HepG2 (cell line): ENCODE results near the gene BCL7A. TPM values are rescaled to one million over a fixed set of nuclear protein-coding genes. Genes with fewer than 3 reads are reported as not detected.

Source experiments
- ATAC-seq: fragments of 200-7000 bp; cut with Tn5 transposase; 3 replicates; pipeline ENCODE4 v1.9.1; 2020; ENCODE audit warnings: mild to moderate bottlenecking, moderate library complexity
- BruUV-seq: library from RNA; stranded (reverse); fragments of 400-500 nt; replicated peaks from 2 replicates; lab custom pipeline; 2021; lab: Mats Ljungman, UMichigan
- CTCF ChIA-PET: fragments of 300-600 bp; formaldehyde crosslinking; extraction: SDS; loops from one replicate; lab custom pipeline; 2021; ENCODE audit warnings: low total read pairs, inconsistent platforms, low intra/inter-chr PET ratio; lab: Yijun Ruan, JAX
- POLR2A ChIA-PET: fragments of 350-600 bp; sonication (Branson Sonifier 250); formaldehyde crosslinking; loops from one replicate; lab custom pipeline; 2020; ENCODE audit warnings: antibody characterized with exemption, inconsistent platforms; lab: Yijun Ruan, JAX
- DNase-seq: peaks from one replicate; pipeline ENCODE4 v3.0.0-alpha.2; 2015; ENCODE audit warnings: low spot score
- FAIRE-seq: peaks from 3 replicates; lab custom pipeline; 2011; peaks lifted over from hg19 to GRCh38; lab: Jason Lieb, UNC
- H2AFZ ChIP-seq: one replicate; pipeline ENCODE4 v1.6.1; 2011; ENCODE audit warnings: low read length, inconsistent platforms
- H3K27ac ChIP-seq: fragments of 300-600 bp; 3 replicates; pipeline ENCODE4 v1.8.0; 2011; ENCODE audit warnings: mixed run types, mild to moderate bottlenecking, mixed read lengths, low read length, inconsistent platforms; ENCODE audit not compliant: insufficient read depth; ENCODE audit errors: extremely low read length
- H3K27me3 ChIP-seq, 2 experiments: fragments of 200-600 bp in 1 of 2; 2 replicates in 1 of 2; 3 replicates in 1 of 2; pipeline versions ENCODE4 v1.6.0 to v1.8.0; 2011; ENCODE audit warnings: low read length in 2 of 2, mild to moderate bottlenecking in 2 of 2, moderate library complexity in 2 of 2, inconsistent platforms in 1 of 2; ENCODE audit not compliant: insufficient read depth in 2 of 2, control insufficient read depth in 1 of 2
- H3K36me3 ChIP-seq, 2 experiments: fragments of 200-600 bp in 1 of 2; replicated peaks in 1 of 2; 2 replicates in 1 of 2; 3 replicates in 1 of 2; pipeline versions ENCODE4 v1.5.1 to v1.8.0; 2011; ENCODE audit warnings: low read length in 2 of 2, inconsistent platforms in 1 of 2; ENCODE audit not compliant: insufficient read depth in 2 of 2, control insufficient read depth in 1 of 2
- H3K4me1 ChIP-seq: 2 replicates; pipeline ENCODE4 v1.5.1; 2012; ENCODE audit warnings: low read length, inconsistent platforms; ENCODE audit not compliant: insufficient read depth
- H3K4me2 ChIP-seq: 2 replicates; pipeline ENCODE4 v1.6.0; 2011; ENCODE audit warnings: low read depth, low read length, inconsistent platforms
- H3K4me3 ChIP-seq, 3 experiments: fragments of 200-600 bp in 1 of 3; sonication (generic), shearing (Covaris generic) in 1 of 3; replicated peaks in 1 of 3; 2 replicates each; pipeline ENCODE4 v1.5.1; 2011 to 2016; ENCODE audit warnings: low read length in 3 of 3, inconsistent platforms in 2 of 3, low read depth in 2 of 3, mild to moderate bottlenecking in 2 of 3, control low read depth in 1 of 3, mixed read lengths in 1 of 3; ENCODE audit not compliant: insufficient read depth in 1 of 3
- H3K79me2 ChIP-seq: one replicate; pipeline ENCODE4 v1.6.1; 2011; ENCODE audit warnings: low read length, inconsistent platforms; ENCODE audit not compliant: insufficient read depth
- H3K9ac ChIP-seq: 2 replicates; pipeline ENCODE4 v1.6.0; 2011; ENCODE audit warnings: mild to moderate bottlenecking, low read depth, low read length, inconsistent platforms; ENCODE audit not compliant: insufficient read depth
- H3K9me3 ChIP-seq: 2 replicates; pipeline ENCODE4 v1.5.1; 2012; ENCODE audit warnings: mild to moderate bottlenecking, low read length
- H4K20me1 ChIP-seq: 2 replicates; pipeline ENCODE4 v1.6.0; 2011; ENCODE audit warnings: inconsistent platforms, mild to moderate bottlenecking, low read length, moderate library complexity; ENCODE audit not compliant: insufficient read depth
- AFF4 ChIP-seq: sonication (generic); formaldehyde crosslinking; IDR thresholded peaks from 2 replicates; pipeline ENCODE4 v1.4.0; 2020; ENCODE audit warnings: missing genetic modification reagents
- ATM ChIP-seq: fragments of 450-650 bp; IDR thresholded peaks from 2 replicates; pipeline ENCODE4 v1.7.1; 2017; ENCODE audit warnings: mild to moderate bottlenecking, borderline replicate concordance
- ETV5 ChIP-seq: IDR thresholded peaks from 2 replicates; pipeline ENCODE4 v1.6.1; 2018; ENCODE audit warnings: missing biosample characterization, missing genetic modification reagents, inconsistent platforms, borderline replicate concordance
- FOXK1 ChIP-seq: sonication (generic); formaldehyde crosslinking; IDR thresholded peaks from 2 replicates; pipeline ENCODE4 v1.4.0; 2020; ENCODE audit warnings: low read depth, missing genetic modification reagents, borderline replicate concordance
- RBAK ChIP-seq: sonication (generic); formaldehyde crosslinking; IDR thresholded peaks from 2 replicates; pipeline ENCODE4 v1.5.1; 2020; ENCODE audit warnings: mild to moderate bottlenecking, missing genetic modification reagents
- SNAI1 ChIP-seq: sonication (generic); formaldehyde crosslinking; IDR thresholded peaks from 2 replicates; pipeline ENCODE4 v1.5.0; 2020; ENCODE audit warnings: mild to moderate bottlenecking, missing genetic modification reagents, borderline replicate concordance
- TRIM22 ChIP-seq: fragments of 450-650 bp; IDR thresholded peaks from 2 replicates; pipeline ENCODE4 v1.6.1; 2017
- ZHX2 ChIP-seq, 2 experiments: sonication (generic) in 1 of 2; formaldehyde crosslinking in 1 of 2; IDR thresholded peaks; 2 replicates each; pipeline versions ENCODE4 v1.6.1 to v1.9.0; 2014 to 2022; ENCODE audit warnings: antibody characterized with exemption in 1 of 2, borderline replicate concordance in 1 of 2, inconsistent platforms in 1 of 2, low read depth in 1 of 2, missing genetic modification reagents in 1 of 2
- ZNF232 ChIP-seq: sonication (generic); formaldehyde crosslinking; IDR thresholded peaks from 2 replicates; pipeline ENCODE4 v1.4.0; 2020; ENCODE audit warnings: missing genetic modification reagents, borderline replicate concordance
- ZNF768 ChIP-seq: sonication (generic); formaldehyde crosslinking; IDR thresholded peaks from 2 replicates; pipeline ENCODE4 v1.4.0; 2020; ENCODE audit warnings: missing genetic modification reagents
- WGBS: methylation state at CpG from one replicate; pipeline ENCODE4 v1.1.6; 2017; ENCODE audit warnings: low lambda C conversion rate; 5-methylcytosine and 5-hydroxymethylcytosine counted together
- in situ Hi-C: cut with HindIII; loops from 2 replicates; pipeline ENCODE4 v1.10.0; 2017; ENCODE audit warnings: low pct_unique_long_range_greater_than_20kb; ENCODE audit not compliant: extremely low pct_ligation_motif_present
- intact Hi-C: fragments of 100-400 bp; cut with micrococcal nuclease; formaldehyde crosslinking; loops from one replicate; pipeline ENCODE4 v1.10.0; 2022; ENCODE audit not compliant: unreplicated experiment
- polyA plus RNA-seq, 8 experiments: library from polyadenylated mRNA; depleted of rRNA in 3 of 8; stranded (reverse) in 7 of 8; unstranded in 1 of 8; fragments of >200 nt; fragmentation: Illumina TruSeq in 4 of 8; extraction: Trizol in 4 of 8; gene quantifications; 2 replicates each; pipeline versions ENCODE4 v1.2.1 to v1.2.3, GENCODE V29; 2011 to 2016; ENCODE audit warnings: low read depth in 4 of 8, missing spikeins in 1 of 8, mixed read lengths in 1 of 8; ENCODE audit not compliant: insufficient read depth in 1 of 8
- total RNA-seq, 5 experiments: library from RNA; depleted of rRNA; stranded (reverse); fragments of >200 nt; fragmentation: Illumina TruSeq; extraction: Trizol; gene quantifications; 2 replicates each; pipeline ENCODE4 v1.2.3, GENCODE V29; 2016; ENCODE audit warnings: low read depth in 1 of 5

The BCL7A gene
- total and polyA plus RNA-seq, 2 of the 13 experiments (the other 11 are each of a cell fraction or from before 2014, with no cell fraction given): 4.1 to 6.2 TPM

GRCh38 chr12:122003651-122004611, 17.8 kb upstream of the BCL7A start (continued):
- TF ChIP-seq TRIM22 (no peak), AFF4 (no peak), ATM (no peak), ZNF768 (no peak)

DNA sequence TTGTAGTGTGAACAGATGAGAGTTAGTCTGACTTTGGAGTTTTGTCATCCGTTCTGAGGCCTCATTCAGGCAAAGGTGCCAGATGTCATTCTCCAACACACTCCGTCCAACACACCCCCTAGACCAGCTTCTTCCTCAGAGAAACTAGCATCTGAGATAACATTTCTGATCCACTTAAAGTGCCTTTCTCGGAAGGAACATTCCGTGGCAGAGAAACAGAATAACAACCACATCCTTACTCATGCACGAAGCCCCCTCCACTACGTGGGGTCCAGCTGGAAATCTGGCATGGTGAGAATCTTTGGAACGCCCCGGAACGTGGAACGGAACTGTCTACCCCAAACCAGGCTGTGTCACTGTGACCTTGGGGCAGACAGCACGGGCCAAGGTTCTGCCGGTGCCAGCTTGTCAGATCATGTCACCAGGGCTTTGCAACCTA, 17.0 kb upstream of the BCL7A start:
- BruUV-seq: no TSS peak
- Histone ChIP-seq H3K36me3 (no peaks in the 10 kb centered on the region), H3K9me3 (no peaks in the 10 kb centered on the region), H3K4me3 (no peak overlapping the region), H3K4me2 (no peak overlapping the region), H4K20me1 (no peaks in the 10 kb centered on the region), H3K27ac (no peak overlapping the region), H3K4me1 (no peaks in the 10 kb centered on the region), H3K9ac (no peak overlapping the region), H3K27me3 (peaks cover 0 to 39% of the 10 kb centered on the region in 2 experiments; a peak in 3 of 5 replicates), H3K79me2 (no peaks in the 10 kb centered on the region), H2AFZ (no peak overlapping the region)
- ChIA-PET POLR2A (interaction anchor here (1.2 kb wide), 1 partner anchor 16 kb away, joined by 4 read pairs; the partner anchor contains the start of gene BCL7A), CTCF (no interaction called here)
- no peak for DNase-seq
- in situ Hi-C loops (no loop called here), intact Hi-C loops (no loop called here)
- ATAC-seq: no peak
- WGBS: 46% methylated on average over 12 of the region's 12 CpGs
- no peak for FAIRE-seq
- TF ChIP-seq FOXK1 (CRISPR knock-in tag): no peak
- no peak for TF ChIP-seq ZNF232
- no peak for TF ChIP-seq RBAK (CRISPR knock-in tag)
- no peak for TF ChIP-seq ETV5
- no peak for TF ChIP-seq SNAI1
- no peak for TF ChIP-seq ZHX2 (IDR thresholded peaks at IDR 0.05; ENCODE audit: low read depth)
- no peak for TF ChIP-seq ZHX2 (CRISPR knock-in tag; IDR thresholded peaks at IDR 0.05; ENCODE audit: borderline replicate concordance)
